ENCODE measurements around the gene PTPRQ. TPM values are rescaled to one million over a fixed set of nuclear protein-coding genes. Genes with fewer than 3 reads are reported as not detected.

Gene PTPRQ
- total and polyA plus RNA-seq, 4 donors, result 0.26 to 11.7 (median 1.4) TPM

DNA sequence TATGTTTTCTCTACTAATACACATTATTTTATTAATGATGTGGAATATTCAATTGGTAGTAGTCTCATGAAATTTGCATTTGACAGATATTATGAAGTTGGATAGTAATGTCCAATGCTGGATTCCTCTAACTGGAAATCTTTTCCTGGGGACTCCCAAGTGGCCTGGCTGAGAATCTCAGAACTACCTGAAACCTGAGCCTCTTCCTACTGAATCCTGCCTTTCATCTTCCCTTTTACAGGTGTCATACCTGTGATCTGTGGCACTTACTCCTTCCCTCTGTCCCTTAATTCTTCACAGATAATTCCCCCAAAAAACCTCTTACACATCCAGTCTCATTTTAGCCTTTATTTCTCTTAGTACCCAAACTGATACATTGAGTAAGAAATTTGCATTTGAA lies 173.7 kb downstream of the PTPRQ start:
- ATAC-seq (ENCODE audit: insufficient read depth, low FRiP score) (no peak), DNase-seq (no peak)
- H3K27me3 ChIP-seq (ENCODE audit: control insufficient read depth in 3 of 3, insufficient read depth in 3 of 3, low read length in 2 of 3), result no peaks in the 10 kb centered on the region
- H3K36me3 ChIP-seq (ENCODE audit: control insufficient read depth in 4 of 4, insufficient read depth in 4 of 4, low read length in 4 of 4), result no peaks in the 10 kb centered on the region
- no peak overlapping the region for H3K4me3 ChIP-seq
- H3K27ac ChIP-seq (ENCODE audit: low read depth in 1 of 2, low read length in 1 of 2), result no peak overlapping the region
- TF ChIP-seq CTCF (IDR thresholded peaks at IDR 0.05; ENCODE audit: control extremely low read depth, extremely low read depth), result no peak
- H3K9me3 ChIP-seq (ENCODE audit: control insufficient read depth in 4 of 4, insufficient read depth in 3 of 4, low read length in 3 of 4), result no peaks in the 10 kb centered on the region
- H3K9ac ChIP-seq (ENCODE audit: insufficient read depth in 1 of 2, low read length in 2 of 2), result no peak overlapping the region
- H3K4me1 ChIP-seq (ENCODE audit: control insufficient read depth in 5 of 5, insufficient read depth in 5 of 5, low read length in 5 of 5), result no peaks in the 10 kb centered on the region

- Histone ChIP-seq H3K4me3 (no peak overlapping the region), H3K9ac (ENCODE audit: insufficient read depth in 1 of 2, low read length in 2 of 2) (no peak overlapping the region), H3K9me3 (ENCODE audit: control insufficient read depth in 4 of 4, insufficient read depth in 3 of 4, low read length in 3 of 4) (no peaks in the 10 kb centered on the region), H3K27me3 (ENCODE audit: control insufficient read depth in 3 of 3, insufficient read depth in 3 of 3, low read length in 2 of 3) (no peaks in the 10 kb centered on the region), H3K27ac (ENCODE audit: low read depth in 1 of 2, low read length in 1 of 2) (no peak overlapping the region), H3K36me3 (ENCODE audit: control insufficient read depth in 4 of 4, insufficient read depth in 4 of 4, low read length in 4 of 4) (no peaks in the 10 kb centered on the region), H3K4me1 (ENCODE audit: control insufficient read depth in 5 of 5, insufficient read depth in 5 of 5, low read length in 5 of 5) (no peaks in the 10 kb centered on the region)
- WGBS, 2 donors, result 78 to 86% methylated on average over 2 of the region's 2 CpGs
- TF ChIP-seq CTCF (IDR thresholded peaks at IDR 0.05; ENCODE audit: control extremely low read depth, extremely low read depth), result no peak
- ATAC-seq (ENCODE audit: insufficient read depth, low FRiP score) (no peak), DNase-seq (no peak)
Observed at GRCh38 chr12:80620281-80620680, 176.2 kb downstream of the PTPRQ start.

GRCh38 chr12:80622271-80622670 lies 178.2 kb downstream of the PTPRQ start:
- Histone ChIP-seq H3K36me3 (ENCODE audit: control insufficient read depth in 4 of 4, insufficient read depth in 4 of 4, low read length in 4 of 4) (no peaks in the 10 kb centered on the region), H3K27me3 (ENCODE audit: control insufficient read depth in 3 of 3, insufficient read depth in 3 of 3, low read length in 2 of 3) (no peaks in the 10 kb centered on the region), H3K9me3 (ENCODE audit: control insufficient read depth in 4 of 4, insufficient read depth in 3 of 4, low read length in 3 of 4) (no peaks in the 10 kb centered on the region), H3K4me1 (ENCODE audit: control insufficient read depth in 5 of 5, insufficient read depth in 5 of 5, low read length in 5 of 5) (no peaks in the 10 kb centered on the region), H3K27ac (ENCODE audit: low read depth in 1 of 2, low read length in 1 of 2) (no peak overlapping the region), H3K9ac (ENCODE audit: insufficient read depth in 1 of 2, low read length in 2 of 2) (no peak overlapping the region), H3K4me3 (no peak overlapping the region)
- ATAC-seq (ENCODE audit: insufficient read depth, low FRiP score) (no peak), DNase-seq (no peak)
- 86 to 91% methylated on average over 1 of the region's 1 CpG for WGBS, 2 donors
- TF ChIP-seq CTCF (IDR thresholded peaks at IDR 0.05; ENCODE audit: control extremely low read depth, extremely low read depth), result no peak

DNA sequence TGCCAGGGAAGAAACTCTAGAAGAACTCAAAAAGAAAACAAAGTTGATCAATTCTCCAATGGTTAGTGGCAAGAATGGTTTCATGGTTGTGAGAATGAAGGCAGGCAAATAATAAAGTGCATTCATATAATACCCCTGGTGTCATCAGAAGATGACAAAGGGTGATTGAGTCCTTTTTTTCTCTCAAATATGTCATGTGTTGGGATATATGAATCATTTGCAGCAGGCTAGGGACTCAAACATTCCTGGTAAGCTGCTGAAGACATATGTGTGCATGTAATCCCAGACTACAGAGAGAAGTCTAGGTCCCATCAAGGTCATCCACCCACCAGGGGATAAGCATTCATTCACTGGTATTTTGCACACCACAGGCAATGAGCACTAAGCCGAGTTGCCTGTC lies 181.0 kb downstream of the PTPRQ start:
- no peak overlapping the region for H3K27ac ChIP-seq (ENCODE audit: low read depth in 1 of 2, low read length in 1 of 2)
- no peak overlapping the region for H3K9ac ChIP-seq (ENCODE audit: insufficient read depth in 1 of 2, low read length in 2 of 2)
- no peaks in the 10 kb centered on the region for H3K4me1 ChIP-seq (ENCODE audit: control insufficient read depth in 5 of 5, insufficient read depth in 5 of 5, low read length in 5 of 5)
- ATAC-seq (ENCODE audit: insufficient read depth, low FRiP score) (no peak), DNase-seq (no peak)
- no peaks in the 10 kb centered on the region for H3K9me3 ChIP-seq (ENCODE audit: control insufficient read depth in 4 of 4, insufficient read depth in 3 of 4, low read length in 3 of 4)
- H3K4me3 ChIP-seq, result no peak overlapping the region
- no peaks in the 10 kb centered on the region for H3K27me3 ChIP-seq (ENCODE audit: control insufficient read depth in 3 of 3, insufficient read depth in 3 of 3, low read length in 2 of 3)
- WGBS, 2 donors, result 79 to 83% methylated on average over 1 of the region's 1 CpG
- no peaks in the 10 kb centered on the region for H3K36me3 ChIP-seq (ENCODE audit: control insufficient read depth in 4 of 4, insufficient read depth in 4 of 4, low read length in 4 of 4)
- no peak for TF ChIP-seq CTCF (IDR thresholded peaks at IDR 0.05; ENCODE audit: control extremely low read depth, extremely low read depth)
